HepG2 (cell line): Measurements from ENCODE around the gene MARCHF9. TPM values are rescaled to one million over a fixed set of nuclear protein-coding genes. Genes with fewer than 3 reads are reported as not detected.

Experiments used
- CCAR2 ChIP-seq: fragments of 200-400 bp; formaldehyde crosslinking; optimal IDR thresholded peaks from 2 replicates; pipeline ENCODE3; 2018; ENCODE audit warnings: low read depth, mild to moderate bottlenecking, low read length, moderate library complexity
- FOXA1 ChIP-seq, 2 experiments: fragments of 450-650 bp in 1 of 2; sonication (generic) in 1 of 2; formaldehyde crosslinking in 1 of 2; IDR thresholded peaks; 2 replicates each; pipeline versions ENCODE4 v1.4.0 to v1.6.1; 2016 to 2020; ENCODE audit warnings: missing genetic modification reagents in 1 of 2
- MNT ChIP-seq: fragments of 450-650 bp; IDR thresholded peaks from 2 replicates; pipeline ENCODE4 v1.6.1; 2016
- NONO ChIP-seq, 2 experiments: fragments of 450-650 bp in 1 of 2; sonication (generic) in 1 of 2; formaldehyde crosslinking in 1 of 2; IDR thresholded peaks in 1 of 2; conservative IDR thresholded peaks in 1 of 2; 2 replicates each; pipeline versions ENCODE4 v1.6.1 to v1.8.0; 2017 to 2022; ENCODE audit warnings: mild to moderate bottlenecking in 1 of 2, missing genetic modification reagents in 1 of 2, moderate library complexity in 1 of 2
- RAD21 ChIP-seq: fragments of 450-650 bp; formaldehyde crosslinking; IDR thresholded peaks from 2 replicates; pipeline ENCODE4 v1.5.0; 2020; ENCODE audit warnings: mild to moderate bottlenecking
- TFDP1 ChIP-seq: IDR thresholded peaks from 2 replicates; pipeline ENCODE4 v1.6.1; 2016; ENCODE audit warnings: missing compliant biosample characterization, missing genetic modification reagents, borderline replicate concordance
- THRA ChIP-seq: sonication (generic); formaldehyde crosslinking; IDR thresholded peaks from 2 replicates; pipeline ENCODE4 v1.4.0; 2020; ENCODE audit warnings: missing genetic modification reagents, borderline replicate concordance
- WIZ ChIP-seq: sonication (generic); formaldehyde crosslinking; IDR thresholded peaks from 2 replicates; pipeline ENCODE4 v1.5.1; 2020; ENCODE audit warnings: mild to moderate bottlenecking, missing genetic modification reagents
- ZNF263 ChIP-seq: sonication (generic); formaldehyde crosslinking; IDR thresholded peaks from 2 replicates; pipeline ENCODE4 v1.4.0; 2020; ENCODE audit warnings: missing genetic modification reagents
- ZNF484 ChIP-seq: sonication (generic); formaldehyde crosslinking; IDR thresholded peaks from 2 replicates; pipeline ENCODE4 v1.5.1; 2020; ENCODE audit warnings: mild to moderate bottlenecking, low read depth, missing genetic modification reagents, borderline replicate concordance
- ZNF556 ChIP-seq: sonication (generic); formaldehyde crosslinking; IDR thresholded peaks from 2 replicates; pipeline ENCODE4 v1.4.0; 2020; ENCODE audit warnings: mild to moderate bottlenecking, missing genetic modification reagents, borderline replicate concordance
- ZNF629 ChIP-seq: sonication (generic); formaldehyde crosslinking; conservative IDR thresholded peaks from 2 replicates; pipeline ENCODE4 v1.5.0; 2020; ENCODE audit warnings: missing genetic modification reagents
- ZNF670 ChIP-seq: sonication (generic); formaldehyde crosslinking; IDR thresholded peaks from 2 replicates; pipeline ENCODE4 v1.8.0; 2022; ENCODE audit warnings: mild to moderate bottlenecking, missing genetic modification reagents, borderline replicate concordance
- polyA plus RNA-seq, 8 experiments: library from polyadenylated mRNA; depleted of rRNA in 3 of 8; stranded (reverse) in 7 of 8; unstranded in 1 of 8; fragments of >200 nt; fragmentation: Illumina TruSeq in 4 of 8; extraction: Trizol in 4 of 8; gene quantifications; 2 replicates each; pipeline versions ENCODE4 v1.2.1 to v1.2.3, GENCODE V29; 2011 to 2016; ENCODE audit warnings: low read depth in 4 of 8, missing spikeins in 1 of 8, mixed read lengths in 1 of 8; ENCODE audit not compliant: insufficient read depth in 1 of 8
- total RNA-seq, 5 experiments: library from RNA; depleted of rRNA; stranded (reverse); fragments of >200 nt; fragmentation: Illumina TruSeq; extraction: Trizol; gene quantifications; 2 replicates each; pipeline ENCODE4 v1.2.3, GENCODE V29; 2016; ENCODE audit warnings: low read depth in 1 of 5
- TF ChIP-seq, protein P1 (sequence below): sonication (generic); formaldehyde crosslinking; IDR thresholded peaks from 2 replicates; pipeline ENCODE4 v1.5.0; 2020; ENCODE audit warnings: mild to moderate bottlenecking, missing genetic modification reagents, borderline replicate concordance
- TF ChIP-seq, protein P2 (sequence below): sonication (generic); formaldehyde crosslinking; IDR thresholded peaks from 2 replicates; pipeline ENCODE4 v1.4.0; 2020; ENCODE audit warnings: missing genetic modification reagents, mild to moderate bottlenecking, borderline replicate concordance

Gene MARCHF9
- total and polyA plus RNA-seq, 2 of the 13 experiments (the other 11 are each of a cell fraction or from before 2014, with no cell fraction given), result 5.7 to 9.6 TPM

DNA sequence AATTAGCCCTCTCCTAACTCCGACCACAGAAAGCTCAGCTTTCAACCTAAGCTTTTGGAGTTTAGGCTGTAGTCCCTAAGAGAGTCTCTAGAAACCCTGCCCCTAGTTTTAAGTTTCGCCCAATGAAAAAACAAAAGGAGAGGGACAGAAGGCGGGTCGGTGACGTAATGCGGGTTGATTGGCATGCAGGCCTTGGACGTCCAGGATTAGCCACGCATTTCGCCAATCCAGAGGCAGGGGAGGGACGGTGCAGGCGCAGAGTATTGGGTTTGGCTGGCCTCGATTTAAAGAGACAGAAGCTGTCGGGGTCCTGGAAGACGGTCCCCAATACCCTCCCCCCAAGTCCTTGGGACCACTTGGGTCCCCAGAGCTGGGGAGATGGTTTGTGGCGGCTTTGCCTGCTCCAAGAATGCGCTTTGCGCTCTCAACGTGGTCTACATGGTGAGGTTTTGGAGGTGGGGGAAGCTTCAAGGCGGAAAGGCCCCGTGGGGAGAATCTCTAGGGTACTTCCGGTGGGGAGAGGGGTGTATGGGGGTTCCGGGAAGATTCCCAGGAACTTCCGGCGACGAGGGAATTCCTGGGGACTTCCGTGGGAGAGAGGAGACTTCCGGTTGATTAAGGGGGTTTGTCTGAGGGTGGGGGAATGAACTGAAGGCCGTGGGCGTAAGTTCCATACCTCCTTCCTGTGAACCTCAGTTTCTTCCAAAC is 10.0 kb upstream of the MARCHF9 start, which contains the start of gene TSPAN31 (continued):
- no peak for TF ChIP-seq ZNF670 (CRISPR knock-in tag)
- TF ChIP-seq MNT, result peak; percentile 27; the same call in 1 of the 2 replicates
- TF ChIP-seq, protein P1, sequence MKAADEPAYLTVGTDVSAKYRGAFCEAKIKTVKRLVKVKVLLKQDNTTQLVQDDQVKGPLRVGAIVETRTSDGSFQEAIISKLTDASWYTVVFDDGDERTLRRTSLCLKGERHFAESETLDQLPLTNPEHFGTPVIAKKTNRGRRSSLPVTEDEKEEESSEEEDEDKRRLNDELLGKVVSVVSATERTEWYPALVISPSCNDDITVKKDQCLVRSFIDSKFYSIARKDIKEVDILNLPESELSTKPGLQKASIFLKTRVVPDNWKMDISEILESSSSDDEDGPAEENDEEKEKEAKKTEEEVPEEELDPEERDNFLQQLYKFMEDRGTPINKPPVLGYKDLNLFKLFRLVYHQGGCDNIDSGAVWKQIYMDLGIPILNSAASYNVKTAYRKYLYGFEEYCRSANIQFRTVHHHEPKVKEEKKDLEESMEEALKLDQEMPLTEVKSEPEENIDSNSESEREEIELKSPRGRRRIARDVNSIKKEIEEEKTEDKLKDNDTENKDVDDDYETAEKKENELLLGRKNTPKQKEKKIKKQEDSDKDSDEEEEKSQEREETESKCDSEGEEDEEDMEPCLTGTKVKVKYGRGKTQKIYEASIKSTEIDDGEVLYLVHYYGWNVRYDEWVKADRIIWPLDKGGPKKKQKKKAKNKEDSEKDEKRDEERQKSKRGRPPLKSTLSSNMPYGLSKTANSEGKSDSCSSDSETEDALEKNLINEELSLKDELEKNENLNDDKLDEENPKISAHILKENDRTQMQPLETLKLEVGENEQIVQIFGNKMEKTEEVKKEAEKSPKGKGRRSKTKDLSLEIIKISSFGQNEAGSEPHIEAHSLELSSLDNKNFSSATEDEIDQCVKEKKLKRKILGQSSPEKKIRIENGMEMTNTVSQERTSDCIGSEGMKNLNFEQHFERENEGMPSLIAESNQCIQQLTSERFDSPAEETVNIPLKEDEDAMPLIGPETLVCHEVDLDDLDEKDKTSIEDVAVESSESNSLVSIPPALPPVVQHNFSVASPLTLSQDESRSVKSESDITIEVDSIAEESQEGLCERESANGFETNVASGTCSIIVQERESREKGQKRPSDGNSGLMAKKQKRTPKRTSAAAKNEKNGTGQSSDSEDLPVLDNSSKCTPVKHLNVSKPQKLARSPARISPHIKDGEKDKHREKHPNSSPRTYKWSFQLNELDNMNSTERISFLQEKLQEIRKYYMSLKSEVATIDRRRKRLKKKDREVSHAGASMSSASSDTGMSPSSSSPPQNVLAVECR, result no peak; the same call in 1 of the 2 replicates
- no peak for TF ChIP-seq ZNF484 (CRISPR knock-in tag)
- TF ChIP-seq, protein P2, sequence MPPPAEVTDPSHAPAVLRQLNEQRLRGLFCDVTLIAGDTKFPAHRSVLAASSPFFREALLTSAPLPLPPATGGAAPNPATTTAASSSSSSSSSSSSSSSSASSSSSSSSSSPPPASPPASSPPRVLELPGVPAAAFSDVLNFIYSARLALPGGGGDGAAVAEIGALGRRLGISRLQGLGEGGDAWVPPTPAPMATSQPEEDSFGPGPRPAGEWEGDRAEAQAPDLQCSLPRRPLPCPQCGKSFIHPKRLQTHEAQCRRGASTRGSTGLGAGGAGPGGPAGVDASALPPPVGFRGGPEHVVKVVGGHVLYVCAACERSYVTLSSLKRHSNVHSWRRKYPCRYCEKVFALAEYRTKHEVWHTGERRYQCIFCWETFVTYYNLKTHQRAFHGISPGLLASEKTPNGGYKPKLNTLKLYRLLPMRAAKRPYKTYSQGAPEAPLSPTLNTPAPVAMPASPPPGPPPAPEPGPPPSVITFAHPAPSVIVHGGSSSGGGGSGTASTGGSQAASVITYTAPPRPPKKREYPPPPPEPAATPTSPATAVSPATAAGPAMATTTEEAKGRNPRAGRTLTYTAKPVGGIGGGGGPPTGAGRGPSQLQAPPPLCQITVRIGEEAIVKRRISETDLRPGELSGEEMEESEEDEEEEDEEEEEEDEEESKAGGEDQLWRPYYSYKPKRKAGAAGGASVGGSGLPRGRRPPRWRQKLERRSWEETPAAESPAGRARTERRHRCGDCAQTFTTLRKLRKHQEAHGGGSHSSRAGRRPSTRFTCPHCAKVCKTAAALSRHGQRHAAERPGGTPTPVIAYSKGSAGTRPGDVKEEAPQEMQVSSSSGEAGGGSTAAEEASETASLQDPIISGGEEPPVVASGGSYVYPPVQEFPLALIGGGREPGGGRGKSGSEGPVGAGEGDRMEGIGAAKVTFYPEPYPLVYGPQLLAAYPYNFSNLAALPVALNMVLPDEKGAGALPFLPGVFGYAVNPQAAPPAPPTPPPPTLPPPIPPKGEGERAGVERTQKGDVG (CRISPR knock-in tag), result no peak
- no peak for TF ChIP-seq THRA (CRISPR knock-in tag)
- no peak for TF ChIP-seq ZNF629 (CRISPR knock-in tag)
- no peak for TF ChIP-seq NONO (IDR thresholded peaks at IDR 0.05)
- no peak; the same call in 1 of the 2 replicates for TF ChIP-seq NONO (CRISPR knock-in tag; conservative IDR thresholded peaks at IDR 0.05)
- TF ChIP-seq RAD21 (CRISPR knock-in tag), result no peak
- TF ChIP-seq TFDP1 (CRISPR knock-in tag), result peak; percentile 43; the same call in 1 of the 2 replicates
- no peak for TF ChIP-seq CCAR2
- no peak for TF ChIP-seq ZNF556 (CRISPR knock-in tag)
- TF ChIP-seq ZNF263 (CRISPR knock-in tag), result no peak
- TF ChIP-seq WIZ (CRISPR knock-in tag), result no peak
- TF ChIP-seq FOXA1 (IDR thresholded peaks at IDR 0.05), result no peak
- TF ChIP-seq FOXA1 (CRISPR knock-in tag; IDR thresholded peaks at IDR 0.05), result no peak
